Epithelial cell of esophagus (primary cell): ENCODE data around the gene PTH1R.

ENCODE experiments used
- DNase-seq: peaks from one replicate; pipeline ENCODE4 v3.0.0; 2010; ENCODE audit warnings: low read depth
- H3K4me3 ChIP-seq: 2 replicates; pipeline ENCODE4 v1.5.1; 2011; ENCODE audit warnings: mild to moderate bottlenecking, low read length, control low read depth
- TF ChIP-seq, protein P1 (sequence below): IDR thresholded peaks from 2 replicates; pipeline ENCODE4 v1.5.1; 2011; ENCODE audit warnings: low read depth, mild to moderate bottlenecking, low read length, control low read depth, inconsistent platforms; ENCODE audit not compliant: insufficient read depth; ENCODE audit errors: missing control alignments

PTH1R gene

DNA sequence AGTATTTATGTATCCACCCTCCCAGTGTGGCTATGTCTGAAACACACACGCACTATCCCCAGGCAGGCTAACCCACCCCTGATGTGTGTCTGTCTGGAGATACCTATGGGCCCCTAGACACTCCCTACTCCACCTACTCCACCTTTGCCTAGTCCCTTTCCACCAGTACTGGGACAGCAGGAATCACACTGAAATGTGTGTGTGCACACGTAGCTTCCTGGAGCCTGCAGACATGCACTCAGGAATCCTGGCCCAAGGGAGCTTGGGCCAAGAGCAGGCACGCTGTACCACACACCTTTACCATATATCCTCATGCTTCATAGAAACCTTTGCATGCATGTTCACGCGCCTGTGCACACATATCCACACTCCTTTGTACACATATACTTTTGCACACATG is 6.9 kb upstream of the PTH1R start:
- TF ChIP-seq, protein P1, sequence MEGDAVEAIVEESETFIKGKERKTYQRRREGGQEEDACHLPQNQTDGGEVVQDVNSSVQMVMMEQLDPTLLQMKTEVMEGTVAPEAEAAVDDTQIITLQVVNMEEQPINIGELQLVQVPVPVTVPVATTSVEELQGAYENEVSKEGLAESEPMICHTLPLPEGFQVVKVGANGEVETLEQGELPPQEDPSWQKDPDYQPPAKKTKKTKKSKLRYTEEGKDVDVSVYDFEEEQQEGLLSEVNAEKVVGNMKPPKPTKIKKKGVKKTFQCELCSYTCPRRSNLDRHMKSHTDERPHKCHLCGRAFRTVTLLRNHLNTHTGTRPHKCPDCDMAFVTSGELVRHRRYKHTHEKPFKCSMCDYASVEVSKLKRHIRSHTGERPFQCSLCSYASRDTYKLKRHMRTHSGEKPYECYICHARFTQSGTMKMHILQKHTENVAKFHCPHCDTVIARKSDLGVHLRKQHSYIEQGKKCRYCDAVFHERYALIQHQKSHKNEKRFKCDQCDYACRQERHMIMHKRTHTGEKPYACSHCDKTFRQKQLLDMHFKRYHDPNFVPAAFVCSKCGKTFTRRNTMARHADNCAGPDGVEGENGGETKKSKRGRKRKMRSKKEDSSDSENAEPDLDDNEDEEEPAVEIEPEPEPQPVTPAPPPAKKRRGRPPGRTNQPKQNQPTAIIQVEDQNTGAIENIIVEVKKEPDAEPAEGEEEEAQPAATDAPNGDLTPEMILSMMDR: no peak
- no peak for DNase-seq
- H3K4me3 ChIP-seq: no peak overlapping the region

DNA sequence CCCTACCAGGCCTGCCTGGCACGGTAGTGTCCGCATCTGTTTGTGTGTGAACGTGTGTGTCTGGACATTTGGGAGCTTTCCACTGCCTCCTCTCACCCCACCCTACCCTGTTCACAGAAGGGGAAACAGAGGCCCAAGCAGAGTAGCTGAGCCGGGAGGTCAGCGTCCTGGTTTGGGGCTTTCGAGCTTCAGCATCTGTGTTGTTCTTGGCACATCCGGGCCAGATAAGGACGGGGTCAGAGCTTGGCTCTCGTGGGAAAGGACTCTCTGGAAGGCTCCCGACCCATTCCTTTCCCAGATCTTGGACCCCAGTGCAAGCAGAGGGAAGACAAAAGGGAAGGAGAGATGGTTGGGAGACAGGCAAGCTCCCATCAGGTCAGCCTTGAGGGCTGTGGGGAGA is 6.3 kb upstream of the PTH1R start:
- no peak overlapping the region for H3K4me3 ChIP-seq
- TF ChIP-seq, protein P1: no peak
- no peak for DNase-seq

GRCh38 chr3:46873521-46873920 is 4.0 kb upstream of the PTH1R start:
- DNase-seq: no peak
- no peak overlapping the region for H3K4me3 ChIP-seq
- TF ChIP-seq, protein P1: no peak

DNA sequence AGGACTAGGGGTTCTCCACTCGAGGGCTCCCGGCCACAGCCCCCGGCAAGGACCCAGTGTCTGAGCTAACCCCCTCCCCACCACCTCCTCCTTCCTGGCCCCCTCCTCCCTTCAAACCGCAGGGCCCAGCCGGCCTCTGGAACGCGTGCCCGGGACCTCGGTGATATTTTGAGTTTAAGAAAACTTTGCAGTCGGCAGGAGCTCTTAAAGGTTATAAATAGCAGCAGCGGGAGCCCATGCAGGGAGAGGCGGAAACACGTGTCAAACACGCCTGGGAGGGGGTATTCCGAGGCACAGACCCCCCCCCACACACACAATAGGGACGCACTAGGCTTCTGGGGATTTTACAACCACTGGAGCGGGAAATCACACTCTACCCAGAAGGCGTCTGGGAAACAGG is 3.1 kb upstream of the PTH1R start:
- H3K4me3 ChIP-seq: no peak overlapping the region
- TF ChIP-seq, protein P1: no peak
- no peak for DNase-seq

DNA sequence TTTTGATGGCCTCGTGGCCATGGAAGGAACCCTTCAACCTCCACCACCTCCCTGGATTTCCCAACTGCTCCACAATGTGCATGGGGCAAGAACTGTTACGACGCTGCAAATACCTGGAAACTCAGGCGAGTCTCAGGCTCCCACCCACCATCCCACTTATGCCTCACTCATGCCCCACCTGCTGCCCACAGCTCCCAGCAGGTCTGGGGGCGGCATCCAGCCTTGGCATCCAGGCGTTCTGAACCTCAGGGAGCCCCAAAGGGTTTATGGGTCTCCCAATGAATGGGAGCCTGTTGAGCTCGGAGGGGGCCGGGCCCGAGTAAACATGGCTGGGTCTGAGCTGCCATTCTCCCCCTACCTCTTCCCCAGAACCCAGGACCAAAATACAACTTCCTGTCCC is 2.0 kb upstream of the PTH1R start:
- no peak overlapping the region for H3K4me3 ChIP-seq
- TF ChIP-seq, protein P1: no peak
- no peak for DNase-seq

GRCh38 chr3:46876313-46877300 is 914 bp upstream of the PTH1R start:
- TF ChIP-seq, protein P1: no peak
- no peak for DNase-seq
- no peak overlapping the region for H3K4me3 ChIP-seq

DNA sequence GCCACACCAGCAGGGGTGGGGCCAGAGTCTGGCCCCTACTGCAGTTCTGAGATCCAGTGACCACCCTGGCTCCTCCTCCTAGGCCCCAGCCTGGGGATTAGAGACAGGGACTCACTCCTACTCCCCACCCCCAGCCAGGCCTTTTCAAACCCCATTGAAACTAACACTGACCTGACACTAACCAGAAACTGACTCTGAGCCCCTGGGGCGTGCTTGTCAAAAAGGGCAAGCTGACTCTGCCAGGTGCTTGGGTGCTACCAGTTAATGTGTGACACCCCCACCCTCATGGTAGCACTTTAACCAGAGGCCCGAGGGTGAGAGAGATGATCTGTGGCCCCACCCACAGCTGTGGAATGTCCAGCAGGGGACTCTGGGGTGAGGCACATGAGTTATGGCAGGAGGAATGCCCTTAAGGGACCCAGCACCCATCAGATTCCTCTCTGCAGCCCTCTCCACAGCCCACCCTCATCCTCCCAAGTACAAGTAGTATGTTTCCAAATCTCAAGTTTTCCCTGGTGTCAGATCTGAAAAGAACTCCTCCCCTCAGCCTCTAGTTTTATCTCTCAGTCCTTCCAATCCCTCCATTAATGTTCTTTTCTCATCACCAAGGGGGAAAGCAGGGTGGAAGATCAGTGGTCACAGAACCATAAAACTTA is 1.4 kb downstream of the PTH1R start:
- H3K4me3 ChIP-seq: no peak overlapping the region
- TF ChIP-seq, protein P1: no peak
- DNase-seq: peak; percentile 7
